Esophagus squamous epithelium (tissue), 4 donors: ENCODE data around the gene PADI3.

Source experiments
- CTCF ChIP-seq, 6 experiments: fragments of 450-650 bp in 4 of 6; fragments of 200-600 bp in 2 of 6; sonication (generic) in 2 of 6; IDR thresholded peaks; one replicate each; pipeline ENCODE4 v1.5.1; 2016 to 2019; ENCODE audit warnings: antibody characterized with exemption in 6 of 6, mild to moderate bottlenecking in 4 of 6, moderate library complexity in 4 of 6
- POLR2A ChIP-seq, 4 donors: fragments of 450-650 bp; IDR thresholded peaks; one replicate each; pipeline ENCODE4 v1.6.1; 2017; ENCODE audit warnings: antibody characterized with exemption in 4 of 4, mild to moderate bottlenecking in 4 of 4, moderate library complexity in 3 of 4

GRCh38 chr1:17265950-17266349 is 17.1 kb downstream of the PADI3 start:
- TF ChIP-seq CTCF (IDR thresholded peaks at IDR 0.05) (no peak), POLR2A (IDR thresholded peaks at IDR 0.05) (no peak)
